RWPE2 (cell line): Measurements from ENCODE around the gene ENOX1.

Experiments used
- ATAC-seq: fragments of 200-7000 bp; cut with Tn5 transposase; 3 replicates; pipeline ENCODE4 v1.9.1; 2021; ENCODE audit warnings: low read depth
- DNase-seq: peaks from one replicate; pipeline ENCODE4 v3.0.0-alpha.2; 2020; ENCODE audit warnings: low spot score
- H3K27ac ChIP-seq: fragments of 450-650 bp; 2 replicates; pipeline ENCODE4 v1.5.1; 2017; ENCODE audit warnings: mild to moderate bottlenecking; ENCODE audit not compliant: poor library complexity, severe bottlenecking
- H3K27me3 ChIP-seq: fragments of 250-450 bp; sonication (Bioruptor Pico); 2 replicates; pipeline ENCODE4 v1.5.1; 2021; ENCODE audit warnings: mild to moderate bottlenecking, moderate library complexity; ENCODE audit not compliant: insufficient read depth, poor library complexity, severe bottlenecking
- H3K36me3 ChIP-seq: fragments of 250-450 bp; sonication (Bioruptor Pico); 2 replicates; pipeline ENCODE4 v1.5.1; 2020; ENCODE audit warnings: low read depth, mild to moderate bottlenecking, moderate library complexity
- H3K4me1 ChIP-seq: fragments of 250-450 bp; sonication (Bioruptor Pico); 2 replicates; pipeline ENCODE4 v1.5.1; 2021; ENCODE audit warnings: mild to moderate bottlenecking, moderate library complexity; ENCODE audit not compliant: insufficient read depth, poor library complexity, severe bottlenecking
- H3K4me3 ChIP-seq: fragments of 250-450 bp; sonication (Bioruptor Pico); 2 replicates; pipeline ENCODE4 v1.5.1; 2021; ENCODE audit warnings: mild to moderate bottlenecking, moderate library complexity; ENCODE audit not compliant: severe bottlenecking
- H3K9me3 ChIP-seq: fragments of 250-450 bp; sonication (Bioruptor Pico); 2 replicates; pipeline ENCODE4 v1.5.1; 2021; ENCODE audit warnings: mild to moderate bottlenecking, moderate library complexity; ENCODE audit not compliant: severe bottlenecking
- CTCF ChIP-seq: fragments of 450-650 bp; IDR thresholded peaks from one replicate; pipeline ENCODE4 v1.5.1; 2017; ENCODE audit warnings: mild to moderate bottlenecking, moderate library complexity; ENCODE audit not compliant: poor library complexity, severe bottlenecking

ENOX1 gene

GRCh38 chr13:43657485-43657884 is 129.3 kb downstream of the ENOX1 start:
- no peak for DNase-seq
- Histone ChIP-seq H3K4me3 (no peak overlapping the region), H3K27ac (no peak overlapping the region), H3K27me3 (no peaks in the 10 kb centered on the region), H3K9me3 (no peaks in the 10 kb centered on the region), H3K36me3 (no peaks in the 10 kb centered on the region), H3K4me1 (no peaks in the 10 kb centered on the region)
- no peak for TF ChIP-seq CTCF
- no peak for ATAC-seq

- Histone ChIP-seq H3K9me3 (no peaks in the 10 kb centered on the region), H3K4me1 (no peaks in the 10 kb centered on the region), H3K27ac (no peak overlapping the region), H3K27me3 (no peaks in the 10 kb centered on the region), H3K36me3 (no peaks in the 10 kb centered on the region), H3K4me3 (no peak overlapping the region)
- no peak for TF ChIP-seq CTCF
- ATAC-seq (no peak), DNase-seq (no peak)
These were observed 132.8 kb downstream of the ENOX1 start for GRCh38 chr13:43653980-43654379.

- DNase-seq (no peak), ATAC-seq (no peak)
- Histone ChIP-seq H3K27ac (no peak overlapping the region), H3K4me3 (no peak overlapping the region), H3K9me3 (no peaks in the 10 kb centered on the region), H3K4me1 (no peaks in the 10 kb centered on the region), H3K36me3 (no peaks in the 10 kb centered on the region), H3K27me3 (no peaks in the 10 kb centered on the region)
- TF ChIP-seq CTCF = no peak
These were observed 133.4 kb downstream of the ENOX1 start for GRCh38 chr13:43653395-43653794.

- Histone ChIP-seq H3K4me3 (no peak overlapping the region), H3K4me1 (no peaks in the 10 kb centered on the region), H3K27me3 (no peaks in the 10 kb centered on the region), H3K9me3 (no peaks in the 10 kb centered on the region), H3K27ac (no peak overlapping the region), H3K36me3 (no peaks in the 10 kb centered on the region)
- DNase-seq (no peak), ATAC-seq (no peak)
- TF ChIP-seq CTCF = no peak
These were observed 134.0 kb downstream of the ENOX1 start for GRCh38 chr13:43652760-43653159.

- DNase-seq = no peak
These were observed 135.9 kb downstream of the ENOX1 start for GRCh38 chr13:43650882-43651281.

More at GRCh38 chr13:43650882-43651281, 135.9 kb downstream of the ENOX1 start:
- Histone ChIP-seq H3K4me1 (no peaks in the 10 kb centered on the region), H3K4me3 (no peak overlapping the region), H3K9me3 (no peaks in the 10 kb centered on the region), H3K27ac (no peak overlapping the region), H3K27me3 (no peaks in the 10 kb centered on the region), H3K36me3 (no peaks in the 10 kb centered on the region)
- no peak for TF ChIP-seq CTCF
- no peak for ATAC-seq
